IPS DF 6.9 (cell line): ENCODE results near the gene PAX4.

Experiments used
- DNase-seq: peaks from one replicate; pipeline ENCODE4 v3.0.0-alpha.2; 2013; ENCODE audit warnings: low read depth, low spot score
- H3K27ac ChIP-seq: one replicate; pipeline ENCODE4 v1.5.1; 2013; ENCODE audit warnings: low read length, control low read depth
- H3K27me3 ChIP-seq: 2 replicates; pipeline ENCODE4 v1.6.1; 2013; ENCODE audit warnings: mild to moderate bottlenecking, low read length; ENCODE audit not compliant: control insufficient read depth, insufficient read depth
- H3K36me3 ChIP-seq: 2 replicates; pipeline ENCODE4 v1.6.1; 2013; ENCODE audit warnings: low read length; ENCODE audit not compliant: control insufficient read depth, insufficient read depth
- H3K4me1 ChIP-seq: 2 replicates; pipeline ENCODE4 v1.6.1; 2013; ENCODE audit warnings: low read length; ENCODE audit not compliant: control insufficient read depth, insufficient read depth
- H3K4me3 ChIP-seq: 2 replicates; pipeline ENCODE4 v1.5.1; 2013; ENCODE audit warnings: mild to moderate bottlenecking, low read length
- H3K9me3 ChIP-seq: 2 replicates; pipeline ENCODE4 v1.6.1; 2013; ENCODE audit warnings: low read length, inconsistent platforms; ENCODE audit not compliant: control insufficient read depth, insufficient read depth
- WGBS: extraction: QIAGEN DNeasy Blood & Tissue Kit; methylation state at CpG from one replicate; pipeline ENCODE4 v1.1.7; 2013; ENCODE audit warnings: mixed read lengths, missing lambda C conversion rate; ENCODE audit not compliant: insufficient read length, insufficient coverage; 5-methylcytosine and 5-hydroxymethylcytosine counted together

The PAX4 gene

GRCh38 chr7:127618042-127618441 is at the start of gene PAX4:
Gene PAX4, minus strand, starts transcription at chr7:127618142. Its CDS starts 2,214 bp downstream, at chr7:127615928.
- H3K4me1 ChIP-seq: no peaks in the 10 kb centered on the region
- no peaks in the 10 kb centered on the region for H3K36me3 ChIP-seq
- H3K4me3 ChIP-seq: no peak within 1 kb of the TSS
- no peak within 1 kb of the TSS for H3K27ac ChIP-seq
- H3K9me3 ChIP-seq: no peaks in the 10 kb centered on the region
- DNase-seq: no peak
- no CpG with 5 or more reads among the region's 2 CpGs for WGBS
- peaks cover 9% of the 10 kb centered on the region; the same call in 1 of the 2 replicates for H3K27me3 ChIP-seq

- Histone ChIP-seq H3K27me3 (no peaks in the 10 kb centered on the region), H3K4me1 (no peaks in the 10 kb centered on the region; the same call in 1 of the 2 replicates), H3K27ac (no peak overlapping the region), H3K9me3 (no peaks in the 10 kb centered on the region), H3K36me3 (0 out of 2 replicates have a peak, but pooled peaks cover 3% of the 10 kb centered on the region), H3K4me3 (no peak overlapping the region)
- no peak for DNase-seq
- WGBS: no CpG with 5 or more reads among the region's 3 CpGs
These were observed 49.2 kb upstream of the PAX4 start for GRCh38 chr7:127667017-127667670.

- no peak for DNase-seq
- Histone ChIP-seq H3K9me3 (no peaks in the 10 kb centered on the region), H3K4me3 (no peak overlapping the region), H3K36me3 (0 out of 2 replicates have a peak, but pooled peaks cover 3% of the 10 kb centered on the region), H3K27ac (no peak overlapping the region), H3K4me1 (no peaks in the 10 kb centered on the region; the same call in 1 of the 2 replicates), H3K27me3 (no peaks in the 10 kb centered on the region)
- WGBS: no CpG with 5 or more reads among the region's 4 CpGs
These were observed 48.7 kb upstream of the PAX4 start for GRCh38 chr7:127666602-127667001.

GRCh38 chr7:127665922-127666321 is 48.0 kb upstream of the PAX4 start:
- Histone ChIP-seq H3K27ac (no peak overlapping the region), H3K27me3 (no peaks in the 10 kb centered on the region), H3K9me3 (no peaks in the 10 kb centered on the region), H3K36me3 (peaks cover 3% of the 10 kb centered on the region; the same call in 1 of the 2 replicates), H3K4me1 (no peaks in the 10 kb centered on the region; the same call in 1 of the 2 replicates), H3K4me3 (no peak overlapping the region)
- WGBS: no CpG with 5 or more reads among the region's 7 CpGs
- DNase-seq: no peak

GRCh38 chr7:127658970-127659630 is 41.2 kb upstream of the PAX4 start:
- peaks cover 1% of the 10 kb centered on the region; the same call in 1 of the 2 replicates for H3K4me1 ChIP-seq
- WGBS: no CpG with 5 or more reads among the region's 3 CpGs
- H3K4me3 ChIP-seq: no peak overlapping the region
- H3K36me3 ChIP-seq: no peaks in the 10 kb centered on the region; the same call in 1 of the 2 replicates
- H3K9me3 ChIP-seq: no peaks in the 10 kb centered on the region
- H3K27me3 ChIP-seq: no peaks in the 10 kb centered on the region
- no peak for DNase-seq
- no peak overlapping the region for H3K27ac ChIP-seq

- DNase-seq: no peak
- Histone ChIP-seq H3K4me1 (0 out of 2 replicates have a peak, but pooled peaks cover 1% of the 10 kb centered on the region), H3K27me3 (no peaks in the 10 kb centered on the region), H3K4me3 (no peak overlapping the region), H3K27ac (no peak overlapping the region), H3K9me3 (no peaks in the 10 kb centered on the region), H3K36me3 (no peaks in the 10 kb centered on the region; the same call in 1 of the 2 replicates)
- WGBS: no CpG with 5 or more reads among the region's 3 CpGs
These were observed 39.6 kb upstream of the PAX4 start for GRCh38 chr7:127657500-127657899.

GRCh38 chr7:127655720-127656119 is 37.8 kb upstream of the PAX4 start:
- Histone ChIP-seq H3K4me1 (0 out of 2 replicates have a peak, but pooled peaks cover 1% of the 10 kb centered on the region), H3K36me3 (no peaks in the 10 kb centered on the region), H3K9me3 (no peaks in the 10 kb centered on the region), H3K27ac (no peak overlapping the region), H3K4me3 (no peak overlapping the region), H3K27me3 (no peaks in the 10 kb centered on the region)
- no CpG with 5 or more reads among the region's 2 CpGs for WGBS
- DNase-seq: no peak

- DNase-seq: no peak
- no CpG with 5 or more reads among the region's 5 CpGs for WGBS
- Histone ChIP-seq H3K4me3 (no peak overlapping the region), H3K27ac (no peak overlapping the region), H3K4me1 (0 out of 2 replicates have a peak, but pooled peaks cover 1% of the 10 kb centered on the region), H3K9me3 (no peaks in the 10 kb centered on the region), H3K27me3 (no peaks in the 10 kb centered on the region), H3K36me3 (no peaks in the 10 kb centered on the region)
These were observed 36.8 kb upstream of the PAX4 start for GRCh38 chr7:127654404-127655394.

- DNase-seq: no peak
- H3K4me3 ChIP-seq: no peak overlapping the region
- H3K4me1 ChIP-seq: 0 out of 2 replicates have a peak, but pooled peaks cover 1% of the 10 kb centered on the region
- no CpG with 5 or more reads among the region's 4 CpGs for WGBS
- H3K27ac ChIP-seq: no peak overlapping the region
- H3K36me3 ChIP-seq: no peaks in the 10 kb centered on the region
- no peaks in the 10 kb centered on the region for H3K9me3 ChIP-seq
- H3K27me3 ChIP-seq: no peaks in the 10 kb centered on the region
These were observed 35.5 kb upstream of the PAX4 start for GRCh38 chr7:127653396-127653795.
